ENCODE measurements around the gene DDTL.
"Not testable (repeated sequence)": the region's sequence is repeated elsewhere in the genome, so short reads cannot be mapped to it uniquely, and the experiment has no call there.

GRCh38 chr22:23940166-23940565 is 26.5 kb upstream of the DDTL start:
- TF ChIP-seq BHLHE40 (IDR thresholded peaks at IDR 0.05; ENCODE audit: borderline replicate concordance); ARNT (IDR thresholded peaks at IDR 0.05); FOXM1 (IDR thresholded peaks at IDR 0.05; ENCODE audit: borderline replicate concordance); ELF4 (IDR thresholded peaks at IDR 0.05); SP1 (IDR thresholded peaks at IDR 0.05); SUZ12 (IDR thresholded peaks at IDR 0.05); FOXK2 (IDR thresholded peaks at IDR 0.05); HDGF (IDR thresholded peaks at IDR 0.05; ENCODE audit: borderline replicate concordance); CTBP1 (IDR thresholded peaks at IDR 0.05; ENCODE audit: borderline replicate concordance); ZNF384 (IDR thresholded peaks at IDR 0.05); TARDBP (IDR thresholded peaks at IDR 0.05); NFRKB (IDR thresholded peaks at IDR 0.05); FOXA1 (IDR thresholded peaks at IDR 0.05): not testable (repeated sequence)
- TF ChIP-seq, protein P1, sequence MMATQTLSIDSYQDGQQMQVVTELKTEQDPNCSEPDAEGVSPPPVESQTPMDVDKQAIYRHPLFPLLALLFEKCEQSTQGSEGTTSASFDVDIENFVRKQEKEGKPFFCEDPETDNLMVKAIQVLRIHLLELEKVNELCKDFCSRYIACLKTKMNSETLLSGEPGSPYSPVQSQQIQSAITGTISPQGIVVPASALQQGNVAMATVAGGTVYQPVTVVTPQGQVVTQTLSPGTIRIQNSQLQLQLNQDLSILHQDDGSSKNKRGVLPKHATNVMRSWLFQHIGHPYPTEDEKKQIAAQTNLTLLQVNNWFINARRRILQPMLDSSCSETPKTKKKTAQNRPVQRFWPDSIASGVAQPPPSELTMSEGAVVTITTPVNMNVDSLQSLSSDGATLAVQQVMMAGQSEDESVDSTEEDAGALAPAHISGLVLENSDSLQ (IDR thresholded peaks at IDR 0.05), result not testable (repeated sequence)
